Stimulated activated CD8-positive, alpha-beta memory T cell treated with anti-CD3 and anti-CD28 coated beads, Interleukin-7, amount 100 ng/mL, for 24 hours (primary cell): ENCODE data around the gene PAX6.

Experiments used
- DNase-seq: peaks from one replicate; pipeline ENCODE4 v3.0.0-alpha.2; 2020; ENCODE audit warnings: low read depth

The PAX6 gene

GRCh38 chr11:31810779-31811647 is at the start of gene PAX6:
TSS of gene PAX6 (minus strand) at chr11:31811322. CDS start at chr11:31806411, 4,911 bp downstream.
- DNase-seq: no peak

GRCh38 chr11:31860391-31860790 is 49.3 kb upstream of the PAX6 start:
- no peak for DNase-seq

GRCh38 chr11:31856248-31856647 is 45.1 kb upstream of the PAX6 start:
- DNase-seq: no peak

- DNase-seq: no peak
Observed at GRCh38 chr11:31855466-31855865, 44.3 kb upstream of the PAX6 start.

- no peak for DNase-seq
Observed at GRCh38 chr11:31850365-31850764, 39.2 kb upstream of the PAX6 start.

GRCh38 chr11:31847761-31848160 is 36.6 kb upstream of the PAX6 start:
- DNase-seq: no peak

- no peak for DNase-seq
Observed at GRCh38 chr11:31845331-31845730, 34.2 kb upstream of the PAX6 start.

- DNase-seq: no peak
Observed at GRCh38 chr11:31844351-31844750, 33.2 kb upstream of the PAX6 start.

GRCh38 chr11:31841435-31841834 is 30.3 kb upstream of the PAX6 start:
- DNase-seq: no peak

- no peak for DNase-seq
Observed at GRCh38 chr11:31834237-31834636, 23.1 kb upstream of the PAX6 start.

GRCh38 chr11:31830406-31830805 is 19.3 kb upstream of the PAX6 start:
- DNase-seq: no peak

GRCh38 chr11:31828217-31828616 is 17.1 kb upstream of the PAX6 start:
- DNase-seq: no peak

GRCh38 chr11:31827455-31828206 is 16.5 kb upstream of the PAX6 start:
- DNase-seq: no peak

- DNase-seq: no peak
Observed at GRCh38 chr11:31826536-31827438, 15.7 kb upstream of the PAX6 start.

- no peak for DNase-seq
Observed at GRCh38 chr11:31825838-31826484, 14.8 kb upstream of the PAX6 start.

- no peak for DNase-seq
Observed at GRCh38 chr11:31824879-31825837, 14.0 kb upstream of the PAX6 start.

- DNase-seq: no peak
Observed at GRCh38 chr11:31824332-31824878, 13.3 kb upstream of the PAX6 start.

GRCh38 chr11:31823644-31824331 is 12.7 kb upstream of the PAX6 start:
- no peak for DNase-seq

- no peak for DNase-seq
Observed at GRCh38 chr11:31822927-31823643, 12.0 kb upstream of the PAX6 start.
